ENCODE data around the gene TMEM186. TPM values are rescaled to one million over a fixed set of nuclear protein-coding genes. Genes with fewer than 3 reads are reported as not detected.
A peak's percentile ranks its signal among the peaks of the same experiment; 100 is the strongest.

Gene TMEM186
- 10 to 100 TPM in 8 of 9 donors, 1 to 10 TPM in 1; 9.6 to 14.6 (median 12.4) TPM for total RNA-seq
- 10 to 100 TPM in 1 of 2 donors, 1 to 10 TPM in 1; 8.7 to 17.2 TPM for polyA plus RNA-seq
- long read RNA-seq, donor 1, transcript TMEM186-201 (2 exons, 1,448 nt), result major isoform, 13 of 20 reads
- long read RNA-seq, donor 1, partial matches to known transcripts, result 4 of 20 reads
- long read RNA-seq, donor 1, other reads (novel, unspliced or antisense), result 2 of 20 reads
- long read RNA-seq, donor 2, transcript TMEM186-201 (2 exons, 1,448 nt), result major isoform, 34 of 44 reads
- long read RNA-seq, donor 2, partial matches to known transcripts, result 0 of 44 reads
- long read RNA-seq, donor 2, other reads (novel, unspliced or antisense), result 10 of 44 reads
- long read RNA-seq, donor 3, transcript TMEM186-201 (2 exons, 1,448 nt), result major isoform, 14 of 21 reads
- long read RNA-seq, donor 3, partial matches to known transcripts, result 0 of 21 reads
- long read RNA-seq, donor 3, other reads (novel, unspliced or antisense), result 7 of 21 reads

GRCh38 chr16:8797364-8798173 lies at the start of gene TMEM186, which contains the start of gene PMM2:
TSS of gene TMEM186 (minus strand) at chr16:8797639. CDS start at chr16:8797614, 25 bp downstream.
TSS of gene PMM2 (plus strand) at chr16:8797839. CDS start at chr16:8797883, 44 bp downstream.
- peaks cover 0 to 40% (median 27%) of the 10 kb centered on the region in 12 donors for H3K4me1 ChIP-seq
- intact Hi-C loops (cut with DNase I), result loop anchor here (2.0 to 10.0 kb wide), 13 partner anchors 70 to 295 kb away; partner anchors contain the start of genes CARHSP1 (in 6 of the 10), ABAT (in 2 of the 10), LITAFD (in 2 of the 10) and HAPSTR1 (in 1 of the 10)
- H3K27ac ChIP-seq, result peak within 1 kb of the TSS in 11 of 12 donors; percentile 65 to 90 (median 83)

GRCh38 chr16:8847145-8847544 lies 49.7 kb upstream of the TMEM186 start:
- TF ChIP-seq, protein P1, sequence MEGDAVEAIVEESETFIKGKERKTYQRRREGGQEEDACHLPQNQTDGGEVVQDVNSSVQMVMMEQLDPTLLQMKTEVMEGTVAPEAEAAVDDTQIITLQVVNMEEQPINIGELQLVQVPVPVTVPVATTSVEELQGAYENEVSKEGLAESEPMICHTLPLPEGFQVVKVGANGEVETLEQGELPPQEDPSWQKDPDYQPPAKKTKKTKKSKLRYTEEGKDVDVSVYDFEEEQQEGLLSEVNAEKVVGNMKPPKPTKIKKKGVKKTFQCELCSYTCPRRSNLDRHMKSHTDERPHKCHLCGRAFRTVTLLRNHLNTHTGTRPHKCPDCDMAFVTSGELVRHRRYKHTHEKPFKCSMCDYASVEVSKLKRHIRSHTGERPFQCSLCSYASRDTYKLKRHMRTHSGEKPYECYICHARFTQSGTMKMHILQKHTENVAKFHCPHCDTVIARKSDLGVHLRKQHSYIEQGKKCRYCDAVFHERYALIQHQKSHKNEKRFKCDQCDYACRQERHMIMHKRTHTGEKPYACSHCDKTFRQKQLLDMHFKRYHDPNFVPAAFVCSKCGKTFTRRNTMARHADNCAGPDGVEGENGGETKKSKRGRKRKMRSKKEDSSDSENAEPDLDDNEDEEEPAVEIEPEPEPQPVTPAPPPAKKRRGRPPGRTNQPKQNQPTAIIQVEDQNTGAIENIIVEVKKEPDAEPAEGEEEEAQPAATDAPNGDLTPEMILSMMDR (IDR thresholded peaks at IDR 0.05), result no peak
- TF ChIP-seq POLR2A (IDR thresholded peaks at IDR 0.05), result no peak
- no peak for ATAC-seq
- Histone ChIP-seq H3K27ac (no peak overlapping the region), H3K4me1 (peaks cover 0 to 26% (median 15%) of the 10 kb centered on the region in 12 donors), H3K36me3 (peaks cover 0 to 44% (median 36%) of the 10 kb centered on the region in 9 donors), H3K4me3 (no peak overlapping the region), H3K27me3 (no peaks in the 10 kb centered on the region), H3K9me3 (no peaks in the 10 kb centered on the region)
- WGBS, 4 donors, result 79 to 87% (median 83%) methylated on average over 13 of the region's 13 CpGs
- no peak for DNase-seq
- intact Hi-C loops (cut with DNase I), result no loop called here

More at GRCh38 chr16:8797364-8798173, at the start of gene TMEM186, which contains the start of gene PMM2:
- Histone ChIP-seq H3K36me3 (peaks cover 0 to 31% (median 13%) of the 10 kb centered on the region in 9 donors), H3K9me3 (no peaks in the 10 kb centered on the region), H3K27me3 (no peaks in the 10 kb centered on the region), H3K4me3 (peak within 1 kb of the TSS; percentile 71 to 100 (median 88))
- ATAC-seq, result peak; percentile 99 to 100 (median 100)
- peak; percentile 96 to 98 (median 97) for DNase-seq
- 0 to 1% (median 1%) methylated on average over 58 to 61 of the region's 61 CpGs for WGBS, 4 donors
- TF ChIP-seq, protein P1 (IDR thresholded peaks at IDR 0.05), result no peak
- TF ChIP-seq POLR2A (IDR thresholded peaks at IDR 0.05), result peak in 1 of 2 donors; percentile 71

DNA sequence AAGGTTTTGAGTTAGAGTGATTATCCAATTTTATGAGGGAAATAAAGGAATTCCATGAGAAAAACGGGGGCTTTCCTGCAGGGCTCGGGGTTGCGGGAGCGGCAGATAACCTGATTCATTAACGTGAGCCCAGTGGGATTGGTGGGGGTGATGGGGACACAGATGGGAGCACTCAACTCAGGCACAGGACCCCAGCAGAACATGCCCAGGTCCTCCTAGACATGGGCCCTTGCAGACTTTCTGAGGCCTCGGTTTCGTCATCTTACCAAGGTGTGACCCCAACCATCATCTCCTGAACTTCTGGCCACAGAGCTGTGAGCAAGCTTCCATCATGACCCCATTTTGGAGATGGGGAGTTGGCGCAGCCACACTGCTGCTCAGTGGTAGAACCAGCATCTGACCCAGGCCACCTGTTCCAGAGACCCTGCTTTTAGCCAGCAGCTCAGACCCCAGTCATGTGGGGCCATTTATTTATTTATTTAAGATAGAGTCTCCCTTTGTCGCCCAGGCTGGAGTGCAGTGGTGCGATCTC lies 49.0 kb upstream of the TMEM186 start:
- Histone ChIP-seq H3K4me1 (peaks cover 0 to 24% (median 15%) of the 10 kb centered on the region in 12 donors), H3K36me3 (peaks cover 0 to 38% (median 34%) of the 10 kb centered on the region in 9 donors), H3K27ac (no peak overlapping the region), H3K27me3 (no peaks in the 10 kb centered on the region), H3K4me3 (no peak overlapping the region), H3K9me3 (no peaks in the 10 kb centered on the region)
- ATAC-seq, result no peak
- intact Hi-C loops (cut with DNase I), result no loop called here
- WGBS, 4 donors, result 86 to 96% (median 93%) methylated on average over 9 to 10 of the region's 10 CpGs
- TF ChIP-seq POLR2A (IDR thresholded peaks at IDR 0.05), result no peak
- TF ChIP-seq, protein P1 (IDR thresholded peaks at IDR 0.05), result no peak
- DNase-seq, result no peak
